ENCODE results near the gene GIPC3.

GRCh38 chr19:3575260-3575741 is 10.0 kb upstream of the GIPC3 start:
- TF ChIP-seq CTCF (IDR thresholded peaks at IDR 0.05; ENCODE audit: low read depth, low read length) (no peak), POLR2A (IDR thresholded peaks at IDR 0.05; ENCODE audit: extremely low read depth, insufficient read length) (no peak)
- TF ChIP-seq, protein P1, sequence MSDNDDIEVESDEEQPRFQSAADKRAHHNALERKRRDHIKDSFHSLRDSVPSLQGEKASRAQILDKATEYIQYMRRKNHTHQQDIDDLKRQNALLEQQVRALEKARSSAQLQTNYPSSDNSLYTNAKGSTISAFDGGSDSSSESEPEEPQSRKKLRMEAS (IDR thresholded peaks at IDR 0.05; ENCODE audit: low read depth, low read length): no peak
